ENCODE measurements around the gene PCYT2. TPM values are rescaled to one million over a fixed set of nuclear protein-coding genes. Genes with fewer than 3 reads are reported as not detected.

The PCYT2 gene
- total and polyA plus RNA-seq, 2 donors (not counting 1 experiment from before 2014, with no cell fraction given) = 46.0 to 65.6 TPM

DNA sequence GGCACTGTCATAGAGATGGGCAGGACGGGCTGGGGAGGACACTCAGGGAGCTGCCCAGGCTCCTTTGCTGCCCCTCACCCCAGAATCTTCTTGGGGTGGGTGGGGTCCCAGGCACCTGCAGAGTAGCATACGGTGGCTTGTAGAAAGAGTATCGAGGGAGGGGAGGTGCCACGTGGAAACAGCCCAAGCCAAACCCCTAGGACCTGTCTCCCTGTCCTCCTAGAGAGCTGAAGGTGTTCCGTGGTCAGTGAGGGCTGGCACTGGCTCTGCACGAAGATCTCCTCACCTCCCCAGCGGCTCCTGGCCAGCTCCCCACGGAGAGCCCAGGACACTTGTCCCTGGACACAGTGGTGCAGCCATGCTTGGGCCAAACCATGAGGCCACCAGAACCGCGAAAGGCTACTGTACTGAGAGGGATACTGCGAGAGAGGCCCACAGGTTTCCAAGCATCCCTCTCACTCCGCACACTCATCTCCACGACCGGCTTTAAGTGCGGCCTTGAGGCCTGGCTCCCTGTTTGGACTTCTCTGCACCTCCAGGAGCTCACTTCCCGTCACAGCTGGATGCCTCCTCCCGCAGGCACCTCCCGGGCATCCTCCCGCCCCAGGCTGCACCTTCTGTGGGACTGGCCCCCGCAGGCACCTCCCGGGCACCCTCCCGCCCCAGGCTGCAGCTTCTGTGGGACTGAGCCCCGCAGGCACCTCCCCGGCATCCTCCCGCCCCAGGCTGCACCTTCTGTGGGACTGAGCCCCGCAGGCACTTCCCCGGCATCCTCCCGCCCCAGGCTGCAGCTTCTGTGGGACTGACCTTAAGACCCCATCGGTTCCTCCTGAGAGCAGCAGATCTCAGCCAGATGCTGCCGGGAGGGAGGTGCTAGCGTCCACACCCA, 18.3 kb upstream of the PCYT2 start:
- Histone ChIP-seq H4K20me1 (ENCODE audit: control insufficient read depth, extremely low read depth, insufficient read depth, low read length) (no peaks in the 10 kb centered on the region), H3K79me2 (ENCODE audit: control insufficient read depth, insufficient read depth, low read length) (peaks cover 21% of the 10 kb centered on the region), H3K4me1 (ENCODE audit: control insufficient read depth, extremely low read depth, insufficient read depth, low read length) (peaks cover 10% of the 10 kb centered on the region), H2AFZ (ENCODE audit: low read length) (no peak overlapping the region), H3K4me3 (replicated peaks in 1 of 4; ENCODE audit: control extremely low read depth in 1 of 4, insufficient read depth in 1 of 4, low read depth in 3 of 4, low read length in 4 of 4) (no peak overlapping the region), H3K27ac (ENCODE audit: insufficient read depth, low read length) (no peak overlapping the region), H3K9me3 (ENCODE audit: control insufficient read depth, insufficient read depth, low read depth, low read length) (no peaks in the 10 kb centered on the region), H3K9ac (ENCODE audit: insufficient read depth, low read length) (no peak overlapping the region), H3K36me3 (ENCODE audit: control insufficient read depth, insufficient read depth, low read length) (peaks cover 2% of the 10 kb centered on the region), H3K27me3 (ENCODE audit: control insufficient read depth, insufficient read depth, low read length) (no peaks in the 10 kb centered on the region), H3K4me2 (ENCODE audit: extremely low read depth, insufficient read depth, low read length) (peak overlapping the region; percentile 70)
- no peak for DNase-seq (ENCODE audit: low read depth in 2 of 2)
- TF ChIP-seq, protein P1, sequence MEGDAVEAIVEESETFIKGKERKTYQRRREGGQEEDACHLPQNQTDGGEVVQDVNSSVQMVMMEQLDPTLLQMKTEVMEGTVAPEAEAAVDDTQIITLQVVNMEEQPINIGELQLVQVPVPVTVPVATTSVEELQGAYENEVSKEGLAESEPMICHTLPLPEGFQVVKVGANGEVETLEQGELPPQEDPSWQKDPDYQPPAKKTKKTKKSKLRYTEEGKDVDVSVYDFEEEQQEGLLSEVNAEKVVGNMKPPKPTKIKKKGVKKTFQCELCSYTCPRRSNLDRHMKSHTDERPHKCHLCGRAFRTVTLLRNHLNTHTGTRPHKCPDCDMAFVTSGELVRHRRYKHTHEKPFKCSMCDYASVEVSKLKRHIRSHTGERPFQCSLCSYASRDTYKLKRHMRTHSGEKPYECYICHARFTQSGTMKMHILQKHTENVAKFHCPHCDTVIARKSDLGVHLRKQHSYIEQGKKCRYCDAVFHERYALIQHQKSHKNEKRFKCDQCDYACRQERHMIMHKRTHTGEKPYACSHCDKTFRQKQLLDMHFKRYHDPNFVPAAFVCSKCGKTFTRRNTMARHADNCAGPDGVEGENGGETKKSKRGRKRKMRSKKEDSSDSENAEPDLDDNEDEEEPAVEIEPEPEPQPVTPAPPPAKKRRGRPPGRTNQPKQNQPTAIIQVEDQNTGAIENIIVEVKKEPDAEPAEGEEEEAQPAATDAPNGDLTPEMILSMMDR (conservative IDR thresholded peaks at IDR 0.05 in 1 of 2, IDR thresholded peaks at IDR 0.05 in 1 of 2; ENCODE audit: low read depth in 1 of 2, low read length in 2 of 2) = no peak
- no peak for TF ChIP-seq EZH2 (IDR thresholded peaks at IDR 0.05; ENCODE audit: low read length, missing control alignments)

DNA sequence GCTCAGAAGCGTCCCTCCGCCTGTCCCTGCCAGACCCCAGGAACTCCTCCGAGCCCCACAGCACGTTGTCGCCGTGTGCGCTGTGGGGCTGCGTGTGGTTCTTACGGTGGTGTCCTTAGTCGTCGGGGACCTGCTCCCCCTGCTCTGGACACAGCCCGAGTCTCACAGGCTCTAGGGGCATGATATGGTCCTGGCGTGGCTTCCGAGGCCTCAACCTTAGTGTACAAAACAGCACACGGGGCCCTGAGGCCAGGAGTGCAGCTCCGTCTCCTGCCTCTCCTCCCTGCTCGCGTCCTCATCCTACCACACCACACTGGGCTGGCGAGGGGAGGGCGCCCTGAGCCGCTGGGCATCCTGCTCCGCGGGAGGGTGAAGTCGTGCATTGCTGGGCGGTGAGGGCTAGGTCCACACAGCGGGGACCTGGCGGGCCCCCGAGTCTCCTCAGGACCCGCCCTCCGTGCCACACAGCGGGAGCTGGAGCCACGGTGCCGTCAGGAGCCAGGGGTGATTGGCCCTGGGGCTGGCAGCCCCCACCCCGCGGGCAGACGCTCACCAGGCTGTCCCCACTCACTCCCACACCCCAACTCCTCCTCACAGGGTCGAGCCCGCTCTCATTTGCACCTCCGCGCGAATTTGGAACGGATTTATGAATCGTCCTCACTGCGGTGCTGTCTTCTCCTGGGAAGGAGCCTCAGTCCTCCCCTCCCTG, 17.5 kb upstream of the PCYT2 start:
- Histone ChIP-seq H3K4me3 (replicated peaks in 1 of 4; ENCODE audit: control extremely low read depth in 1 of 4, insufficient read depth in 1 of 4, low read depth in 3 of 4, low read length in 4 of 4) (peak overlapping the region; percentile 6 to 65 (median 46)), H3K79me2 (ENCODE audit: control insufficient read depth, insufficient read depth, low read length) (peaks cover 29% of the 10 kb centered on the region), H3K9me3 (ENCODE audit: control insufficient read depth, insufficient read depth, low read depth, low read length) (no peaks in the 10 kb centered on the region), H3K36me3 (ENCODE audit: control insufficient read depth, insufficient read depth, low read length) (peaks cover 2% of the 10 kb centered on the region), H3K9ac (ENCODE audit: insufficient read depth, low read length) (peak overlapping the region; percentile 65), H3K4me1 (ENCODE audit: control insufficient read depth, extremely low read depth, insufficient read depth, low read length) (peaks cover 15% of the 10 kb centered on the region), H4K20me1 (ENCODE audit: control insufficient read depth, extremely low read depth, insufficient read depth, low read length) (no peaks in the 10 kb centered on the region), H3K27ac (ENCODE audit: insufficient read depth, low read length) (no peak overlapping the region), H3K27me3 (ENCODE audit: control insufficient read depth, insufficient read depth, low read length) (no peaks in the 10 kb centered on the region), H2AFZ (ENCODE audit: low read length) (peak overlapping the region; percentile 10), H3K4me2 (ENCODE audit: extremely low read depth, insufficient read depth, low read length) (peak overlapping the region; percentile 70)
- no peak for DNase-seq (ENCODE audit: low read depth in 2 of 2)
- TF ChIP-seq EZH2 (IDR thresholded peaks at IDR 0.05; ENCODE audit: low read length, missing control alignments) = no peak
- TF ChIP-seq, protein P1 (conservative IDR thresholded peaks at IDR 0.05 in 1 of 2, IDR thresholded peaks at IDR 0.05 in 1 of 2; ENCODE audit: low read depth in 1 of 2, low read length in 2 of 2) = no peak
